GM19467 (cell line): Measurements from ENCODE around the gene SPINDOC.
A peak's percentile ranks its signal among the peaks of the same experiment; 100 is the strongest.

Experiments
- ATAC-seq: cut with Tn5 transposase; IDR thresholded peaks from one replicate; pipeline ENCODE4 v1.9.1; 2021; ENCODE audit warnings: mild to moderate bottlenecking, moderate library complexity; ENCODE audit not compliant: unreplicated experiment

Gene SPINDOC

DNA sequence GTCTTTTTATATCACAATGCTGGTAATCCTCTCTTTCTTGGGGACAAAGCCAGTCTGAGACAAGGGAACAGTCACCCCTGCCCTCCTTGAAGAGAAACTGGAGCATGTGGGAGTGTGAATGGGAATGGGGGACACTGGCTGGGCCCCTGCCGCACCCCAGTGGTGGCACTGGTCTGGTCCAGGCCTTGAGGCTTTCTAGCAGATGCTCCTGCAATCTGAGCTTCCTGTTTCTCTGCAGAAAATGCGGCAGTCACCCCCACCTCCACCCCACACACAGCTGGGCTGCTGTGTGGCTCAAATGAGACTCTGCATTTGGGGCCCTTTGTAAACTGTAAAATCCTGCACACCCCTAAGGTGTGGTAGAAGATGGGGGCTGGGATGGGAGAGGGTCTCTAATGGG is 19.1 kb downstream of the SPINDOC start:
- no peak for ATAC-seq

GRCh38 chr11:63833048-63833447 is 19.8 kb downstream of the SPINDOC start:
- no peak for ATAC-seq

DNA sequence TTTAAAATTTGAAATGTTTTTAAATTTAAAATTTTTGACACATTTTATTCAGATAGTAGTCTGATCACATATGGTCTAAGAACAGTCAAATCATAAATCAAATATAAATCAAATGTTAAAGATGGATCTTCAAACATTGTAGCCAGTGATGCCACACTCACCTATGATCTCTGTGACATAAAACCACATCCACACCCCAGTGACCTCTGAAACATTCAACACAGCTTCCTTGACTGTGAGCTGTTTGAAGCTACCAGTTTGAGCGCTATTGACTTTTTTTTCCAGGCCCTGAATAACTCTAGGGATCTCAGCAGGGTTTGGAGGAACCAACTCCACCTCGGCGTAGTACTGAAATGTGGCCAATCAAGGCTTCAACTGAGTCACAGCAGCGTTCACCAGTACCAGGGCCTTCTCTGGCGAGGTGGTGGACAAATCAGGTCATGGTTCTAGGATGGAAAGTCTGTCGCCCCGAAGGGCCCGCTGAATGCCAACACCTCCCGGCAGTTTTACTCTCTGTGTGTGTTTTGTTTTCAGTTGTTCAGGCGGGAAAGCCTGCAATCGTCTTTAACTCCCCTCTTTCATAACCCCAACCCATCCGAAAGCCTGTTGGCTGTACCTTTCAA is 21.4 kb downstream of the SPINDOC start:
- ATAC-seq: no peak

- ATAC-seq: no peak
Observed at GRCh38 chr11:63835158-63835545, 21.9 kb downstream of the SPINDOC start.

DNA sequence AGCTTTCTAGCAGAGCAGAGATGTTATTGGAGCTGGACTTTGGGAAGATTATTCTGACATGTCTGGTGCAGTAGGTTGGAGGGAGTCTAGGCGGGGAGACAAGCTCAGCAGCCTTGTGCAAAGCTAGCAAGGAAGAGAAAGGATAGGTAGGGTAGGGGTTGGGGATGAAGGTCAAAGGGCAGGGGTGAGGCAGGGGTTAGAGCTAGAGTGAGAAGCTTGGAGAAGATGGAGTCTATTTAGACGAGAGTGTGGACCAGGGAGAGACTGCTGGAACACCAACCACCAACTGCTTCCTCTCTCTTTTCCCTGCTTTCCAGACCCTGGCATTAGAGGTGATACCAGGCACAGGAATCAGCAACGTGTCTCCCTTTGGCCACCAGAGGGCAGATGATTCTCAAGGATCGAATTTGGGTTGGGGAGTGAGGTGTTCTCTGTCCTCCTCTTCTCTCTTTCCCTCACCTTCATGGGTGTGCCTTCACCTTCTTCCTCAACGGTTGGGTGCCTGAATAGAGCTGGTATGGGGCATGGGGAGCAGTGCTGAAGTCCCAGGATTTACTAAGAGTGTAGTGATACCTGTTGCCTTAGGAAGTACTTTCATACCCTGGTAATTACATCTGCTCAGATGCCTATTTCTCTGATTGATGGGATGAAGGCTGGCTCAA is 23.9 kb downstream of the SPINDOC start:
- no peak for ATAC-seq

DNA sequence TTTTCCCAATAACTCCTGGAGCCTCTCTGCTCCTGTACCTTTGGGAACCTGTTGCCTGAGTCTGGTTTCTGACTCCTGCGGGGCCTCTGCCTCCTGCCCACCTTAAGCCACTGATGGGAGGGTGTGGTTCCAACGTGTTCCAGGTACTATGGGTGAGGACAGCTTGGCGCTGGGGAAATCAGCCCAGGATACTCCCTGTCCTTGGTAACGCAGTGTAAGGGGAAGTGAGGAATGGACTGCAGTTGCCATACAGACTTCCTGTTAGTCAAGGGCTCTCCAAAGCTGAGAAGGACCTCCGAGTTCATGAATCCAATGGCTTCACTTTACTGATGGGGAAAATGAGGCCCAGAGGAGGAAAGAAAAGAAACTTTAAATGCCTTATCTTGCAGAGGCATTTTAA is 24.5 kb downstream of the SPINDOC start:
- ATAC-seq: no peak

DNA sequence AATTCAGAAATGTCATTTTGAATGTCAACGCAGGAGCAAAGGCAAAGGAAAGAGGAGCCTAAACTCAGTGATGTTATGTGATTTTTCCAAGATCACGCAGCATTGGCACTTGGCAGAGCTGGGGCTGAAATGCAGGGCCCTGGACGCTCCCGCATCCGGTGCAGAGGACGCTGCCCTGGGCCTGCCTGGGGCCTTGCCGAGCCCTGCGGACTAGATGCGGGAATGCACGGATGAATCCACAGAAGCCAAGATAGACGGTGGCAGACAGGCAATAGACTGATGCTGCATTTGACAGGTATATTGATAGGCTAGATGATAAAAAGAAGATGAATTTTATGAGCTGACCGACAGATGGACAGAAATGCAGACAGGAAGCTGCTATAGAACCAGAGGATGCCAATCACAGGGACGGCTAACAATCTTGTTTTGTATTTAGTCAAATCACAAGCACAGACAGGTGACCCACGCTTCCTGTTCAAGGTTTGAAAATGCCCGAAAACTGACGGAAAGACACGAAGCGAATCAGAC is 25.0 kb downstream of the SPINDOC start:
- ATAC-seq: no peak

DNA sequence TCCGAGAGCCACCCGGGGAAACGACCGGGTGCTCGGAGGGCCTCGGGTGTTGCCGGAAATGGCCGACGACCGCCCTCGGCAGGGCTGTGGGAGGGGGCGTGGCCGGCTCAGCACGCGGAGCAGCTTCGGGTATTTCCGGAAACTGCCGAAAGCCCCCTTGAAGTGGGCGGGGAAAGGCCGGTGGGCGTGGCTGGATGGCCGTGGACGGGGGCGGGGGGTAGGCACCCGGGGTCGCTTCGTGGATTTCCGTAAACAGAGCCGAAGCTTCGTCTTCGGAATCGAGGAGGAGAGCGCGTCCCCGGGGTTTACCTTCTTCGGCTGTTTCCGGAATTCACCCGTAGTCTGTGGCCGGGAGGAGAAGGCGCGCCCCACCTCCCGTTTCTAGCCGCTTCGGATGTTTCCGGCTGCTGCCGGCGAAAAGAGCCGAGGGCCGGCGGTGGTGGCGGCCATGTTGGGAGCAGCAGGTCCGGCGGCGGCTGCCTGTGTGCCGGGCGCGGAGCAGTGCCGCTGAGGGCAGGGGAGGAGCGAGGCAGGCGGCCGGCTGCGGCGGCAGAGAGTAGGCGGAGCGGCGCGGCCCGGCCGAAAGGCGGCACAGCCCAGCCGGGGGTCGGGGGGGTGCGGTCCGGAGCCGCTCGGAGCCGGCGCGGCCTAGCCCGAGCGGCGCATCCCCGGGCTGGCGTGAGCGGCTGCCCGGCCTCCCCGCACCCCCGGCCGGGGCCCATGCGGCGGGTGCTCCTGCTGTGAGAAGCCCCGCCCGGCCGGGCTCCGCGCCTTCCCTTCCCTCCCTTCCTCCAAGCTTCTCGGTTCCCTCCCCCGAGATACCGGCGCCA is 25.6 kb downstream of the SPINDOC start, which contains the start of gene MARK2:
TSS of gene MARK2 (plus strand) at position 433 of the 830 bp plus-strand sequence. CDS start at position 830, 397 bp downstream.
- peak; percentile 74 for ATAC-seq

GRCh38 chr11:63839508-63840355 is 26.5 kb downstream of the SPINDOC start:
- no peak for ATAC-seq

GRCh38 chr11:63840356-63841060 is 27.3 kb downstream of the SPINDOC start:
- ATAC-seq: no peak

DNA sequence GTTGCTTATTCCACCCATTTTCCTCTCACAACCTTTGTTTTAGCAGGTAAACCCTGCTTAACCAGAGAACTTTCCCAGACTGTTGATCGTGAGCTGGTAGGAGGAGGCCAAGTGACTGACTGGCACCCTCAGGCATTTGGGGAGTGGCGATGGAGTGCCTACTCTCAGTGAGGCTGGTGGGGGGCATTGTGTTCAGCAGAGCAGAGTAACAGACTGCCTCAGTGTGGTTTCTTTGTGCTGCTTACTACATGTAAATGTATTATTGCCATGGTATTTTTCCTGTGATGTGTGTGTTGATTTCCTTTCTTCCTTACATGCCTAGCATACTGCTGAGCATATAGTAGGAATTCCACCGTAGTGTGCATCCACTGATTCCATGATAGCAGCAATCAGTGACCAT is 28.3 kb downstream of the SPINDOC start:
- no peak for ATAC-seq

DNA sequence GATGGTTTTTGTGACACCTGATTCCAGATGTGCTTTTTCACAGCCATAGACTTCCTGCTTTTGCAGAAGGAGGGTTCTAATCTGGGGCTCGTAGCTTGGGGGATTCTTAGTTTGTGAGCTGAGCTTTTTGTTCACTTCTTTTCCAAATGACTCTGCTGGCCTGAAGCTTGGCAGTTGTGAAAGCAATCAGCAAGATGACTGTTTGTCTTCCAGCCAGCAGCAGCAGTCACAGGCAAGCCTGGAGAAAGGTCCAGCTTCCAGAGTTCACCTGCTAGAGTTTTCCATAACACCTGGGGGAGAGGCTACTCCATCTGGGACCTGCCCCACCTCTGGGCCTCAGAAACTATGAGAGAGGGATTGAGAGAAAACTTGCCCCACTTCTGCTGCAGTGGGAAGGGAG is 29.8 kb downstream of the SPINDOC start:
- ATAC-seq: no peak

DNA sequence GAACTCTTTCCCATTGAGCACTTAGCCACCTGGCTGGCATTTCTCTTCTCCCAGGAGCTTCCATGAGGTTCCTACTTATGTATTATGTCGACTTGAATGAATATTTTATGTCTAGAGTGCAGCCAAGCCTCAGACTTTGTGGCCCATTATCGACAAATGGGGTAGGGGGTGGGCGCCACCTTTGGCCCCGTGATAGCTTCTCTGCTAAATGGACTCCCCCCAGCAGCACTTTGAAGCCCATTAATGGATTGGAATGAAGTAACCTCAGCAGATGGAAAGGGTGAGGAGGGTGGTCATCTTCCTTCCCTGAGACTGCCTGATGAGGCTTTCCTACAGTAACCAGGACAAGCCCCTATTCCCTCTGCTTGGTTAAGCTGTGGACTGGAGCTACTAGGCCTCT is 31.6 kb downstream of the SPINDOC start:
- no peak for ATAC-seq

- no peak for ATAC-seq
Observed at GRCh38 chr11:63845303-63845702, 32.0 kb downstream of the SPINDOC start.

GRCh38 chr11:63845911-63846310 is 32.7 kb downstream of the SPINDOC start:
- ATAC-seq: no peak

GRCh38 chr11:63846897-63847296 is 33.6 kb downstream of the SPINDOC start:
- no peak for ATAC-seq

DNA sequence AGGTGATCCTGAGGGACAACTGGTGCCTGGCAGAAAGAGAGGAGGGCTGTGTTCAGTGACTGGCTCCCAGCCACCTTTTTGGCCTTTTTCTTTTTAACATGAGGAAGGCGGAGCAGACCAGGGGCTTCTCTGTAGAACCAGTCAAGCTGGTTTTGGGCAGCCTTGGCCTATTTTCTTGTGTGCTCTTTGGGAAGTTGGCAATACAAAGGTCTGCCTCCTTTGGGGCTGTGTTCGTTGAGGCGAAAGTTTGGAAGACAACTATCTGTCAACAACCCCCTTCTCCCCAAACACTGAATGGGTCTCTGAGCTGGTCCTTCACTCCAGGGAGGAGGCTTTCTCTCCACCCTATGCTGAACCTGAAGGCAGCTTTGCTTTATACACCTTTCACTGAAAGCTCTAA is 34.1 kb downstream of the SPINDOC start:
- no peak for ATAC-seq

- no peak for ATAC-seq
Observed at GRCh38 chr11:63849691-63850090, 36.4 kb downstream of the SPINDOC start.

DNA sequence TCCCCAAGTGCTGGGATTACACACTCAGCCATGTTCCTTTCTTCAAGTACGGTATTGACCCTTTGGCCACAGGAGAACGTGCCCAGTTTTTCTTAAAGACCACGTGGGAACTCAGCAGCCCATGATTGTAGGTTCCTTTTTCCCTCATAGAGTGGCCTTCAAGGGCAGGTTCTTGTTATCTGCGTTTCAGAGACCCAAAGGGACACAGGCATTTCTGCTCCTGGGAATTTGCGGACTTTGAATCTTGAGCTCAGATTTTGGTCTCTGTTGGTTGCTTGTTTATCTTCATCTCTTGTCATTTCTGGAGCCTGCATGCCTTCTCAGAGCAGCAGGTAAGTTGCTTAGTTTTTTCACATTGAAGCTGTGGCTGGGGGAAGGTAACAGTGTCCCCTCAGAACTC is 37.7 kb downstream of the SPINDOC start:
- no peak for ATAC-seq

GRCh38 chr11:63851364-63851763 is 38.1 kb downstream of the SPINDOC start:
- ATAC-seq: no peak
